Activated CD8-positive, alpha-beta memory T cell treated with anti-CD3 and anti-CD28 coated beads for 4 hours (primary cell): Measurements from ENCODE around the gene ATF6.

ENCODE experiments used
- DNase-seq, 2 donors: peaks; one replicate each; pipeline ENCODE4 v3.0.0-alpha.2; 2020; ENCODE audit warnings: low read depth in 2 of 2

The ATF6 gene

DNA sequence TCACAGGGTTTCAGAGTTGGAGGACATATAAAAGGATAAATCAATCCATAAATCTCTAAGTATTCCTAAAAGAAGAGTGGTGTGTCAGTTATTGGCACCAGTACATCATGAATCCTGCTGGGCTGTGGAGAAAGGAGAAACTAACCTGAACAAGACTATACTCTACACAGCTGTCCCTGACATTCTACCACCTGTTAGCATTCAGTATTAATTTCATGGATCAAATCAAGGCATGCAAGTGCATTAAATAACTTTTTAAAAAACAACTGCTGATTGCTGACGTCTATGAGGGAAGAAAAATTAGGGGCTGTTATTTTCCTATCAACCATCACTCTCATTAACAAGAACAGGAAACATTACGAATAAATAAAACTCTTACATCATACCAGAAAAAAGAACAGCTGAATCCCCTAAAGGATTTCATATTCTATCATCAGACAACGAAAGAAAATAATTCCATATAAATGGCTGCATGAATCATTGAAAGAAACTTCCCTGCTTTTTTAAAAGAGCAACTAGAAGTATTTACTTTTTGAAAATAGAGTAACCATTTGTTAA is 121.7 kb downstream of the ATF6 start:
- no peak for DNase-seq

DNA sequence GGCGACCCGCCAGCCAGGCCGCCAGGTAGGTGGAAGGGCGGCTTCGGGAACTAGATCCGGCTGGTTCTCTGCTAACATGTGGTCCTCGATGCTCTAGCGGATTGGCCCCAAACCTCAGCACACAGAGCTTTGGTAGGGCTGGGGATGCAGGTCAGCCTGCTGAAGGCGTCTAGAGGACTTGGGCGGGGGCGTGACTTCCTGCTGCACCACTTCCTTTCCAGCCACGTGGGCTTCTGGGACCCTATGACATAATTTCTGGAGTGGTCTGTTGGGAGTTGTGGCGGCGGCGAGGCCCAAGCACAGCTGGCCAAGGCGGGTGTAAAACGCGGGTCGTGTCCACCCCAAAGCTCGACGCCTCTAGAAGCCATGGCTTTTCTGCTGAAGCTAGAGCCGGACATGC is 124.5 kb downstream of the ATF6 start:
- DNase-seq = no peak

- no peak for DNase-seq
Measured at GRCh38 chr1:161899091-161899490, 133.0 kb downstream of the ATF6 start.

GRCh38 chr1:161900160-161900559 is 134.0 kb downstream of the ATF6 start:
- DNase-seq = no peak

DNA sequence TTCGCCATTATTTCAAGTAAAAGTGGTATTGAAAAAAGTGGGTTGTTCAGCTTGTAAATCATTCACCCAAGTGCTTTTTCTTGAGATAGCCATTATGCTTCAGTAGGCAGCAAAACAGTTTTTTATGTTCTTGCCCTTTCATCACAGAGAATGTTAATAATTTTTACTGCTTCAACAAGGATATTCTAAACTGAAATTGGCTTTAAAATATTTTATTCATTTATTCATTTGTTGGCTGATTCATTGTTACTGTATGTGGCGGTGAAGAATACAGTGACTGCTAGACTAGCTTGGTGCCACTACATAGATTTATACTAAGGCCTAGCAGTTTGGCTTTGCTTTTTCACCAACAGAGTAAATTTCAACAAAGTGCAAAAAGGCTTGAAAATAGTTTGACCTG is 136.1 kb downstream of the ATF6 start:
- no peak for DNase-seq

DNA sequence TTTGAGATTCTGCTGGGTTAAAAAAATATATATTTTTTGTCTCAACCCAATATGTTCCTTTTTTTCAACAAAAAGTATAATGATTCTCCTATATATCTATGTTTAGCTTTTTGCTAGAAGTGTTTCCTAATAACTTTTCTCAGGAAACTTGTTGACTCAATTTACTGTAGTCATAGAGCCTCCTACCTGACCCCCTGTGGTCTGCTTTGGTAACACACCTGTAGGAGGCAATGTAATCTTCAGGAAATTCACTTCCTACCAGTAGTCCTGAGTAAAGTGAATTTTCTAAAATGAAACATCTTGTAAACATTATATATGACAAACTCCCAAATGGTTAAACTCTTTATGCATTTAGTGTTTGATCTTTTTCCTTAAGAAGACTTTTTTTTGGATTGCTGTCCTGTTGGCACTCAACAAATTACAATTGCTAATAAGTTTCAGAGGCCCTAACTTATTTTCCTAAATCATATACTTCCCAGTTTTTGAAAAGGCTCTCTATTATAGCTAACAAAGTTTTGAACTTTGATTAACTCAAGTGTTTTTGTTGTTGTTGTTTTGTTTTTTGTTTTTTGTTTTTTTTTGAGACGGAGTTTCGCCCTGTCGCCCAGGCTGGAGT is 139.3 kb downstream of the ATF6 start:
- DNase-seq = no peak

GRCh38 chr1:161907265-161907664 is 141.1 kb downstream of the ATF6 start:
- DNase-seq = no peak

DNA sequence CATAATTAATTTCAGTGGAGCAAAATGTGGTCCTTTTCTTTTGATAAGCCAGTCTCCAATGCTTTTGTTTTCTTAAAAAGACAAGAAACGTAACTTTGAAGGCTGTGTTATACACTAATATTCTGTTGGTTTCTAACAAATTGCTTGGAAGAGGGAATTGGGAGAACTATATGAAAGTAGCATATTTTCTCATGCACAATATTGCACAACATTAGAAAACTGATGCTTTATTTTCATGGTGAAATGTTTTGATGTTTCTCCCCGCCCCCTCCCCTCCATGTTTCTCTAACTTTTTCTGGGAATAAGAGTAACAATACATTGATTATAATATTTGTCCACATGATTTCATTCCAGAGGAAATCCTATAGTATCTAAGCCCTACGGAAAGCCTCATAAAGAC is 142.1 kb downstream of the ATF6 start:
- no peak for DNase-seq

DNA sequence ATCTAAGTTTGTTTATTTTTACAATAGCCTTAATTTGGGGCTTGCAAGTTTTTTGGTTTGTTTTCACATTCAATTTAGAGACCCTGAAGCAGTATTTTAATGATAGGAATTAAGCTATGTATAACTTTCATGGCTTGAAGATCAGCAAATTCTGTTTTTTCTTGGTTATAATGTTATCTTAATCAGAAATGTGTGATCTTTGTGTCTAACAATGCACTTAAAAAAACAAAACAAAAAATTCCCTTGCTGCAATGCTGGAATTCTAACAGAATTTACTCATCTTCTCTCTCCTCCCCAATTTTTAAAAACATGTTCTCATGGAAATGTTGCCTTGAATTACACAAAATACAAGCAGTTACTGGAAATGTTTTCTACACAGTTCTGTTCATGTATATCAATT is 144.5 kb downstream of the ATF6 start:
- DNase-seq = no peak

DNA sequence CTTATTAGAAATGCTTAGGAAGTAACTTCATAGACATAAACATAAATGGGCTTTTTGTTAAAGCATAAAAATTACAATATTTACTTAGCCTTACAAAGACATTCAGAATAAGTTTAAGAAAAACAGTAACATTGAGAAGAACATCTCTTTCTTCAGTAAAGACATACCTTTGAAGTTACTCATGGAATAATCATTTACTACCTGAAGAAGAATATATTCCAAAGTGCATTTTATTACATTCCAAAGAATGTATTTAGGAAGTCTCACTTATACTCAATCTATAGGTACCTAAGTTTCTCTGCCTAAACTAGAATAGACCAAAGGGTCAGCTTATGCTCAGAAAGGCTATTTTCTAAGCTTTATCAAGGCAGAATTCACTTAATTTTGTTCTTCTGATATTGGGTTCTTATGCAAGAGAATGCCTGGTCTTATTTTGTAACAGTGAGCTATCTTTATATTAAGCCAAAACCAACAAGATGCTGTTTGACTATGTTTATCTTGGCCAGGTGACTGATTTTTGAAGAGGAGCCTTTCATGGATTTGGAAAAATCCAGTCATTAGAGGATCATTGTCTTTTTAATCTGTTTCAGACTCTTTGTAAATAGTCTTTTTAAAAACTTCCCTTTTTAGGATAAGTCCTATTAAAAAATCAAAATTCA is 147.5 kb downstream of the ATF6 start:
- DNase-seq = no peak

- DNase-seq = no peak
Measured at GRCh38 chr1:161914595-161914994, 148.5 kb downstream of the ATF6 start.

DNA sequence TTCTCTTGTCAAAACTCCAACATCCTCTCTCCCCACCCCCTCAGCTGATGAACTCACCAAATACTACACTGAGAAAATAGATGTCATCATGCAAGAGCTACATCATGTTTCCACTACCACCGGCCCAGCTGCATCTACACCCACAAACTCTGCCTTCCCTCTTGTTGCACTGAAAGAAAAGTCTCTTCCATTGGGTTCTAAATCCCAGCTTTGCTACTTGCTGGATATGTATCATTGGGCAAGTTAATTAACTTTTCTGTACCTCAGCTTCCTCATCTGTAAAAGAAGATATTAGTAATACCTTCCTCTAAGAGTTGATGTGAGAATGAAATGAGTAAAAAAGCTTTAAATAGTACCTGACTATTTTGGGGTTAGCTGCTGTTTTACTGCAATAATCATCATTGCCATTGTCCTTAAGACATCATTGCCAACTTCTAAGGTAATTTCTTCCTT is 149.0 kb downstream of the ATF6 start:
- DNase-seq = no peak

- no peak for DNase-seq
Measured at GRCh38 chr1:161915978-161916377, 149.9 kb downstream of the ATF6 start.

GRCh38 chr1:161919229-161919628 is 153.1 kb downstream of the ATF6 start:
- DNase-seq = no peak

- DNase-seq = no peak
Measured at GRCh38 chr1:161921491-161921890, 155.4 kb downstream of the ATF6 start.

GRCh38 chr1:161921990-161922389 is 155.9 kb downstream of the ATF6 start:
- DNase-seq = no peak

DNA sequence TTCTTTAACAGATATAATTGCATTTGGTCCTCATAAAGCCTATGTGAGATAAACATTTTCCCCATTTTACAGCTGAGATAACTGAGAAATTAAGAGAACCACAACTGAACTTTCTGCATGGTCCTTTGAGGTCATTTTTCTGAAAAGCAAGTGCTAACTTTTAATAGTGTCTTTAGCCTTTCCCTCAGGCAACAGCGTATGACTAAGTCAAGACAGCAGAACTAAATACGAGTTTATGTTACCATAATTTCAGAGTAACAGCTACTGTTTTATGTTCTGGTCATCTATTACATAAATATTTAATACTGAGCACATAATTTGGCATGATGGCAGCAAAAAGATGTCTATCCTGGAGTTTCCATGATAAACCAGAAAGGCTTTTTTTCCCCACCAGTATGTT is 161.9 kb downstream of the ATF6 start:
- DNase-seq = no peak

GRCh38 chr1:161929137-161929536 is 163.0 kb downstream of the ATF6 start:
- no peak for DNase-seq

- no peak for DNase-seq
Measured at GRCh38 chr1:161930064-161930463, 163.9 kb downstream of the ATF6 start.

DNA sequence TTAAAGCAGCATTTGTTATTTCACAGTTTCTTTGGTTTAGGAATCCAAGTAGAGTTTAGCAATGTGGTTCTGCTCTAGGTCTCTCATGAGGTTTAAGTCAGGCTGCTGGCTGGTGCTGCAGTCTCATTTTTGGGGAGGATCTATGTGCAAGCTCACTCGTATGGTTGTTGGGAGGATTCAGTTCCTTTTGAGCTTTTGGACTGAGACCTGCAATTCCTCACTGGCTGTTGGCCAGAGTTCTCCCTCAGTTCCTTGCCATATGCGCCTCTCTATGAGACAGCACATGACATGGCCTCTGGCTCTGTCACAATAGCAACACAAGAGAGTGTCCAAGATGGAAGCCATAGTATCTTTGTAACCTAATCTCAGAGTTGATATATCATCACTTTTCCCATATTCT is 166.5 kb downstream of the ATF6 start:
- DNase-seq = no peak

- no peak for DNase-seq
Measured at GRCh38 chr1:161933592-161934588, 167.8 kb downstream of the ATF6 start.

GRCh38 chr1:161935264-161935663 is 169.1 kb downstream of the ATF6 start:
- no peak for DNase-seq
